ENCODE data around the gene SEZ6L.

DNA sequence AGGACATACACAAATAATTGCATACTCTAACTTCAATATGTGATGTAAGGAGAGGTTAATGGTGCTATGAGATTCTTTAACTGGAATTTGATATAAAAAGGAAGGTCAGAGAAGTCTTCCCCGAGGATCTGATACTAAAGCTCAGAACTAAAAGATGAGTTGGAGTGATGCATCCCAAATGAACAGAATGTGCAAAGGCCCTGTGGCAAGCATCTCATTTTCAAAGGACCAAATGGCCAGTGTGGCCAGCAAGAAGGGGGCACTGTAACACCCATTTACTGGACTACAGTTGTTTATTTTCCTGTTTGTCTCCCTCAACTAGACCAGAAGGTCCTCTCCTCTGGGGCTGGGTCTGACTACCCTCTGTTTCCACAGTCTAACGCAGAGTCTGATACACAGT, 144.9 kb downstream of the SEZ6L start:
- TF ChIP-seq POLR2A (IDR thresholded peaks at IDR 0.05) (no peak), EP300 (IDR thresholded peaks at IDR 0.05) (no peak)
- TF ChIP-seq, protein P1, sequence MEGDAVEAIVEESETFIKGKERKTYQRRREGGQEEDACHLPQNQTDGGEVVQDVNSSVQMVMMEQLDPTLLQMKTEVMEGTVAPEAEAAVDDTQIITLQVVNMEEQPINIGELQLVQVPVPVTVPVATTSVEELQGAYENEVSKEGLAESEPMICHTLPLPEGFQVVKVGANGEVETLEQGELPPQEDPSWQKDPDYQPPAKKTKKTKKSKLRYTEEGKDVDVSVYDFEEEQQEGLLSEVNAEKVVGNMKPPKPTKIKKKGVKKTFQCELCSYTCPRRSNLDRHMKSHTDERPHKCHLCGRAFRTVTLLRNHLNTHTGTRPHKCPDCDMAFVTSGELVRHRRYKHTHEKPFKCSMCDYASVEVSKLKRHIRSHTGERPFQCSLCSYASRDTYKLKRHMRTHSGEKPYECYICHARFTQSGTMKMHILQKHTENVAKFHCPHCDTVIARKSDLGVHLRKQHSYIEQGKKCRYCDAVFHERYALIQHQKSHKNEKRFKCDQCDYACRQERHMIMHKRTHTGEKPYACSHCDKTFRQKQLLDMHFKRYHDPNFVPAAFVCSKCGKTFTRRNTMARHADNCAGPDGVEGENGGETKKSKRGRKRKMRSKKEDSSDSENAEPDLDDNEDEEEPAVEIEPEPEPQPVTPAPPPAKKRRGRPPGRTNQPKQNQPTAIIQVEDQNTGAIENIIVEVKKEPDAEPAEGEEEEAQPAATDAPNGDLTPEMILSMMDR (IDR thresholded peaks at IDR 0.05): no peak

All from ovary (tissue), 3 donors.